Stimulated activated CD4-positive, alpha-beta T cell treated with anti-CD3 and anti-CD28 coated beads, Interleukin-15, amount 100 ng/mL, for 1 hour (primary cell): ENCODE data around the gene MIEF1.

ENCODE experiments used
- DNase-seq, 2 donors: peaks; one replicate each; pipeline ENCODE4 v3.0.0-alpha.2; 2020; ENCODE audit warnings: low read depth in 1 of 2, low spot score in 1 of 2

Gene MIEF1

DNA sequence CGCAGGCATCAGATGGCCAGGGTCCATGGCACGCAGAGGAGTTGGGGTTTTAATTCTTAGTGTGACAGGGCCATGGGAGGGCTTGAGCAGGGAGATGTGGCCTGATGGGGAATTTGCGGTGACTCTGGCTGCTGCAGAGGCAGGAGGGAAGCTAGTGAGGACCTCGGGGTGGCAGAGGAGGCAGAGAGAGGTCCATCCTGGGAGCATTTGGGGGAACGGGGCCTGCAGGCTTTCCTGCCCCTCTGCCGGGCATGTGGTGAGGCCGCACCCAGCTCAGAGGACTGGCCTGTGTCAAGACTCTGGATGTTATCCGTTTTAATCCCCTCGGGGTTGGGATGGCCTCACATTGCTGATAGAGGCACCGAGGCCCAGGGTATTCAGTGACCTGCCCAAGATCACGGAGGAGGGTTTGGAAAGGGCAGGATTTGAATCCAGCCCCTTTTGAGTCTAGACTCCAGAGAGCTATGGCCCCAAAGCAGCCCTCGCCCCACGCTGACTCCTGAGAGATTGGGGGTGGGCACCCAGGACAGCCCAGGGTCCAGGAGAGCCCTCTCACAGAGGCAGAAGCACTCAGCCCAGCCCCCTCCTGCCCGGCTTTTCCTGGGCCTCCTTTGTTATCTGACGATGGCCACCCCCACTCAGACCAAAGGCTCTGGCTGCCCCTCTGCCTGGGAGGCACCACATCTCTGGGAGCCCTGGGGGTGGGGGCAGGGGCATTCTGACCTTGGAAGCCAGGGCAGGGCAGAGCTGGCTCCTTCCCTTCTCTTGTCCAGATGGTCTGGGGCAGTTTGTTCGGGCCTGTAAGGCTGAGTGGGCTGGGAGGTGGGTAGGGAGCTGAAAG lies 31.4 kb upstream of the MIEF1 start:
- no peak for DNase-seq

DNA sequence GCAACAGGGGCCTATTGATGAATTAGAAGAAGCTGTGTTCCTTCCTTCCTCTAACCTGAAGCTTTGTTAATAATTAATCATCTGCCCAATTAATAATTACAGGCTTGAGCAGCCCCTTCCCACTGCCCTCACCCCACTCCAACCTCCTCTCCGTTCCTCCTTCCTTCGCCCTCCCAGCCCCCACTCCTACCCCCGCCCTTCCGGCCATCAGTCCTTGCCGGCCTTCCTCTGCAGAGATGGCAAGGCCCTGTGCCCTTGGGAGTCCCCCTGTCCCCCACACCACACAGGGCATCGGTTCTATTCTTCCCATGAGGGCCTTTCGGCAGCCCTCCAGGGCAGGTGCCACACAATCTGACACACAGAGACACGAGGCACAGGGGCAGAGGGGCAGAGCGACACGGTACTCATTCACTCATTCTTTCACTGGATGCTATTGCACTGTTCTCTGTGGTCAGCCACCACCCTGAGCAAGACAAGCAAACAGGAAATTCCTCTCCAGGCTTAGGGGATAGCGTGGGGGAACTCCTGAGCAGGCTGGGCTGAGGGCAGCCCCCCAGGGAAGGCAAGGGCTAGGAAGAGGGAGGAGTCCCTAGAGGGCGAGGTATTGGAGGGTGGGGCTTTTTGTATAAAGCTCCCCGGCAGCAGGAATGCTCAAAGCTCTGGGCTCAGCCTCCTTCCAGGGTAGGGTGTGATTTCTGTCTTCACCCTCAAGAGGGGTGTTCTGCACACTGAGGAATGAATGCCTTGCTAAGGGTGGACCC lies 30.5 kb upstream of the MIEF1 start:
- no peak for DNase-seq

DNA sequence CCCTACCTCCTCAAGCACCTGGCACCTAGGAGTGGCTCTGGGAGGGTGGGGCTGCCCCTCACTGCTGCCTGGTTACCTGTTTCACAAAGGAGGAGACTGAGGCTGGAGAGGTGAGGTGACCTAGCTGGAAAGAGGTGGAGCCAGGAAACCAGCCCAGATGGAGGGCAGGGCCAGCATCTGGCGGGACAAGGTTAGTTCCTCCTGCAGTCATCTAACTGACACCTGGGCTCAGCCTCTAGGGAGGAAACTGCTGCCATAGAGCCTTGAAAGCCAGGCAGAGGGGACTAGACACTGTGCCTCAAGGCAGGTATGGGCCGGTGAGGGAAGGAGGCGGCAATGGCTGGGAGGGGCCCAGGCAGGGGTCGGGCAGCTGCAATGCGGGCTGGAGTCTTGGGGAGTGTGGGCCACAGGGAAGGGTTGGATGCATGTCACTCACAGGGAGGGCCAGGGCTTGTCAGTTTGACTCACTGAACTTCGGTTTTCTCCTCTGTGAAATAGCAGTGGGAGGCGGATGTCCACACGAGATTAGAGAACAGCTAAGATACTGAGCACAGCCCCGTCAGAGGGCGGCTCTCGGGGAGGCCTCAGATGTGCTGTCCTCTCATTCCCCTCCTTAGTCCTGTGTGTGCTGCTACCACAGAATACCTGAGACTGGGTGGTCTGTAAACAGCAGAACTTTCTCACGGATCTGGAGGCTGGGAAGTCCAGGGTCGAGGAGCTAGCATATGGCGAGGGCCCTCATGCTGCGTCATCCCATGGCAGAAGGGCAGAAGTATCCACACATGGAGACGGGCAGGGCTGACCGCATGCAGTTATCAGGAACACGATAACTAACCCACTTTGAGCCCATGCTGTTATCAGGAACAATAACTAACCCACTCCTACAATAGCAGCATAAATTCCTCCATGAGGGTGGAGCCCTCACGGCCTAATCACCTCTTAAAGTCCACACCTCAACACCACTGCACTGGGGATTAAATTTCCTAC lies 29.2 kb upstream of the MIEF1 start:
- DNase-seq, result no peak

DNA sequence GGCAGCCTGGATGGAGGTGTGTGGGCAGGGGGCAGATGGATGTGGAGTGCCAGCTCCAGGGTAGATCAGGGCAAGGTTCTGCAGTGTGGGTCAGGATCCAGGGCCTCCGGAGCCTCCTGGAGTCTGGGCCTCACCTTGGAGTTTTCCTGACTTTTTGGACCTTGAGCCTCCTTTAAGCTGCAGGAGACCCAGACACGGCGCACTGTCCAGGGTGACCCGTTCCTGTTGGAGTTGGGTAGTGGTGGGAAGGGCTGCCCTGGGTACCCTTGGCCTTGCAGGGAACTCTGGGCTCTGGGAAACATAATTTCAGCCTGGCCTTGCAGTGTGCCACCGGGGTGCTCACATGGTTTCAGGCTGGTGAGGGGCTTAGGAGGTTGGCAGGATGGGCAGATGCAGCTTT lies 28.2 kb upstream of the MIEF1 start:
- DNase-seq, result no peak

DNA sequence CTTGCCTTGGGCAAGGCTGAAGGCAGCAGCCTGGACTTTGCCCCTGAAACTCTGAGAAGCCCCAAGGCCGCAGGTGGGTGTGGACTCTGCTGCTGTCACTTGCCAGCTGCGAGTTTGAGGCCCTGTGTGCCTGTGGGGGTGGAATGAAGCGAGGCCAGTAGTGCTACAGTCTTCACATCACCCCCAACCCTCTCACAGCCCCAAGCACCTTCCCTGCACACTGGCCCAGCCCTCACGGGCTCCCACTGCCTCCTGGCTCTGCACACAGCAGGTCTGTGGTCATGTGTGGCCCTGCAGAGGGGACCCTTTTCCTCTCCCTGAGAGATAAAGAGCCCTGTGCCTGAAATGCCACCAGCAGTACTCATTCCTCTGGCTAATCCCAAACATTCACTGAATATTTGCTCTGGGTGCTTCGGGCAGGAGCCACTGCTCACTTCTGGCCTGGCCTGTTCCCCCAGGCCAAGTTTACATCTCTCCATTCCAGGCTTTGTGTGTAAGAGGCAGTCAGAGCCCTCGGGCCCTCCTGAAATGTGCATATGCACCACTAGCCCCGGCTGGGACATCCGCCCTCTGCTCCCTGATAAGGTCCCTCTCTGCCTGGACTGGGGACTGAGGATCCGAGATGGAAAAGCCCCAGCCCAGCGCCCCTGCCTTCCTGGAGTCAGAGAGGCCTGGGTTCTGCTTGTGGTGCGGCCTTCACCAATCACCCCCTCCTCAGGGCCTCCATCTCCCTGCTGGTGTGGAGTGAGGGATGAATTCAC lies 27.6 kb upstream of the MIEF1 start:
- DNase-seq, result no peak

DNA sequence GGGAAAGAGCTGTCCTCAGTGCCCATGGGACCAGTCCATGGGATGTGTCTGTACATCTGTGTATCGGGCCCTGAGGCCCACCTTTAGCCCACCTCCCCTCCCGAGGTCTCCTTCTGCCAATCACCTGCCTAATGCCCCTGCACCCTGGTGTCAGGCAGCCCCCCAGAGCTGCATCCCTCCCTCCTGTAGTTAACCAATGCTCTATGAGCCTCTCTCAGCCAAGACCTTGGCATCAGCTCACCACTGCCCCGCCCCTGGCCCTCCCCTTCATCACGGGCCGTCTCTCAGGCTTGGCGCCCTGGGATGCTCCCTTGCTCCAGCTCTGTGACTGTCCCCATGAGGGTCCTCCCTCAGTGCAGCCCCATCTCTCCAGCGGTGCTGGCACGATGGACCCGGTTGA lies 26.8 kb upstream of the MIEF1 start:
- no peak for DNase-seq

DNA sequence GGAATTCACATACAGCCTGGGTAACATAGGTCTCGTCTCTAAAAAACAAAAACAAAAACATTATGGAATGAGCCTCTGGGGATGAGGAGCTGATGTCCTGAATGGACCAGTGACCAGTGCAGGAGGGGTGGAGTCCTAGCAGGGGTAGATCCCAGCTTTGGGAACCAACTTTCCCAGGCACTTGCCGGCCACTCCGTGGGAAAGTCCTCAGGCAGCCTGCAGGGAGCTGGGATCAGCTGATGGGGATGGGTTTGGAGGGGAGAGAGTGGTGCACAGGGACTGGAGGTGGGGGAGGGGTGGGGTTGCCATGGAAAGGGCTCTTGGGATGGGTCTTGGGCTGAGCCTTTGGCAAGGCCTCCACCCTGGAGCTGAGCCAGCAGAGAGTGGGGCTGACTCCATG lies 26.2 kb upstream of the MIEF1 start:
- no peak for DNase-seq

DNA sequence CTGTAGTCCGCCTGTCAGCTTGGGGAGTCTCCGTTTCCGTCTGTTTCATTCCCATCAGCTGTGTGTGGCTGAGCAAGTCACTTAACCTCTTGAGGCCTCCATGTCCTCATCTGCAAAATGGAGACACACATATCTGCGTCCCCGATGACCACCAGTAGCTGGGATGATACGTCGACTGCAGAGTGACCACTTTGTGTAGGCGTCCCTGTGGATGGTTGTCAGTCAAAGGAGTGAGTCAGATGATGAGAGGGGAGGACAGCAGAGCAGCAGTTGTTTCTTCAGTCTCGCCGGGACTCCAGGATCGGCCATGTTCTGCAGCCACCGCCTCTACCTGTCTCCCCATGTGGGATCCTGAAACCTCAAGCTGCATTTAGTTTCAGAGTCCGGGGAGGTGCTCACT lies 25.4 kb upstream of the MIEF1 start:
- no peak for DNase-seq

DNA sequence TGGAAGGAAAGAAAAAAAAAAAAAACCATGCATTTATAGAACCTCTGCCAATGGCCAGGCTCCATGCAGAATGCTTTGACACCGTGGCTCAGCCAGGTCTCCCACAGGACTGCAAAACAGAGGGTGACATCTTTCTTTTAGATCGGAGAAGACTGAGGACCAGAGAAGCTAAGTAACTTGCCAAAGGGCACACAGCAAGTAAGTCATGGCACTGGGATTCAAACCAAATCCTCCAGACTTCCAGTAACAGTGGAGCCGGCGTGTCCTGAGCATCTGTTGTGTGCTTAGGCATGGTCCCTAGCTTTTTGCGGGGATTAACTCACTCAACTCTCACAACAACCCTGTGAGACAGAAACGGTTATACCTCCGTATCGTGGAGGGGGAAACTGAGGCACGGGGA lies 24.5 kb upstream of the MIEF1 start:
- no peak for DNase-seq

DNA sequence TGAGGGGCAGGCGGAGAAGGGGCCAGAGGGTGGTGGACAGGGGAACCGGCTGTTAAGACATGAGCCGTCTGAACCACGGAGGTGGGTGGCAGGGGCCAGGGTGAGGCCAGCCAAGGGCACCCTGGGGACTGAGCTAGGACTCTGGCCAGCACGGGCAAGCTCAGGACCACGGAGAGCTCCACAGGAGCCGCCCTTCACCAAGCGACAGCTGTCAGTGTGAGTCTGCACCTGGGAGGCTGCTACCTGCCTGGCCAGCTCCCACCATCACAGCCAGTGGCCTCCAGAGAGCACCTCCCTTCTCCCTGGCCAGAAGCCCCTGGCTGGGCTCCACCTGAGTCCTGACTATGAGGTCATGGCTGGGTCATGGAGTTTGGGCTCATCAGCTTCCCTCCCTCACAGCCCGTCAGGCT lies 23.6 kb upstream of the MIEF1 start:
- DNase-seq, result no peak

DNA sequence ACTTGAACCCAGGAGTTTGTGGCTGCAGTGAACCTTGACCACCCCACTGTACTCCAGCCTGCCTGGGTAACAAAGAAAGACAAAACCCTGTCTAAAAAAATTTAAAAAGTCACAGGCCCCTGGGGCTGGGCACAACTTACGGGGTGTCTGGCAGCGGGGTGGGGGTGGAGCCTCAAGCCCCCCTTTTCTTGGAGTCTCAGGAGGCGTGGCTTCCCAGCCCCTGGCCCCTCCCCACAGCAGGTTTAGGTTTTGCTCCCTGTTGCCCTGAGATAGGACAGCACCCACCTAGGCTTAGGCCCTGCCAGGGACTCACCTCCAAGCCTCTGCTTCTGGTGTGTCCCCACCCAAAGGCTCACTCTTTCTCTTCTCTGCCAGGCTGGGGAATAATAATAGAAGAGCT lies 22.8 kb upstream of the MIEF1 start:
- DNase-seq, result no peak

DNA sequence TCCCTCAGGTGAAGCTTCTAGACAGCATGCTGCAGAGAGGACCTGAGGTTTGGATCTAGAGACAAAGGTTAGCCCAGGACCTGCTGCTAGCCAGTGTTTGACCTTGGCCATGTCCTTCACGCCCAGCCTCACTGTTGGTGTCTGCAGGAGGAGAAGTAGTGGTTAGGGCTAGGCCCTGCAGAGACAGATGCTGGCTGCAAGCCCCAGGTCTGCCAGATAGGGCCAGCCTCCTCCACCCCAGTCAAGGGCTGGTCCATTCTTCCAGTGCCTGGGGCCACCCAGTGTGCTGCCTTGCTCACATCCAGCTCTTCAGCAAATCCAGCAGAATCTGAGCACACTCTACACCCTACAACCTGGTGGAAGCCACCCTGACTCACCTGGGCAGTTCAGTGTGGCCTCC lies 21.5 kb upstream of the MIEF1 start:
- no peak for DNase-seq

DNA sequence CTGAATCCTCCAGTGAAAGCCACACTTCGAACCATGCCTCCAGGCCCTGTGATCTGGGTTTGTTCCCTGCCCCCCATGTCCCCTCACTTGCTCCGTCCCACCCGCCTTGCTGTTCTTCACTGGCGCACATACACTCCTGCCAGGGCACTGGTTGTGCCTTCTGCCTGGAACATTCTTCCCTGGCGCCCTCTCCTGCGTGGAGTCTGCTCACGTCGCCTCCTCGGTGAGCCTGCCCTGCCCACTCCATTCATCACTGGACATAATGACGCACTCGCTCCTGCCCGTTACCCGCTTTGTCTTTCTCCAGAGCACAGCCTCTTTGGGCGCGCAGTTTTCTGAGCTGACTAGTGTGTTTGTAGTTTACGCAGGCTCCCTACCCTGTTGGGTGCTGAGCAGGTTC lies 21.0 kb upstream of the MIEF1 start:
- DNase-seq, result no peak

DNA sequence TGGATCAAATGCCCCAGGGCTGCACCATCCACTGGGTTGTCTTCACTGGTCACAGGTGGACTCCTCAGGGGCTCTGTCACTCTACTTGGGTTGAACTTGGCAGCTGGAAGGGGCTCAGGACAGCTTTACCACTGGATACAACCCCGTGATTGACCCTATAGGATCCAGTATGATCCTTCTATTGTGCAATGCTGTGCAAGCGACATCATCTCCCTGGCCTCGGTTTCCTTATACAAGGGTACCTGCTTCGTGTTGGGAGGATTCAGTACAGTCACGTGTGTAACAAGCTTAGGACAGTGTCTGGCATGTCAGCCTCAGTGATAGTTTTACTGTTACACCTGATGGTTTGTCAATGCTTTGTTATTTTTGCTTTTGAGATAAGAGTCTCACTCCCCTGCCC lies 20.5 kb upstream of the MIEF1 start:
- no peak for DNase-seq

DNA sequence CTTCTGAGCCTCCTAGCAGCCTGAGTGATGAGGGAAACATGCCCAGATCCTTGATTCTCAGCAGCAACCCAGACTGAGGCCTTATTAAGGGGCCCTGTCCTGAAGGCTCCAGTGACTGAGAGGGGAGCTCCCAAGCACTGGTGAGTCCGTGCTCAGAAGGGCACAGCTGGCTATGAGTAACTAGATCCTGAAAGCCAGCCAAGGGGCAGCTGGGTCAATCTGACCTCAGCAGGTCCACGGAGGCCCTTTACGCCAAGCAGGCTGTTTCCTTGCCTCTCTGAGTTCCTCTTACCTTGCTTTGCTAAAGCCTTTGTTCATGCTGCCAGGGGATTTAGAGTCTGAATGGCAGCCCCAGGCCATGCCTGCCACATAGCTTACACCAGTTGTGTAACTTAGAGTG lies 19.3 kb upstream of the MIEF1 start:
- no peak for DNase-seq

DNA sequence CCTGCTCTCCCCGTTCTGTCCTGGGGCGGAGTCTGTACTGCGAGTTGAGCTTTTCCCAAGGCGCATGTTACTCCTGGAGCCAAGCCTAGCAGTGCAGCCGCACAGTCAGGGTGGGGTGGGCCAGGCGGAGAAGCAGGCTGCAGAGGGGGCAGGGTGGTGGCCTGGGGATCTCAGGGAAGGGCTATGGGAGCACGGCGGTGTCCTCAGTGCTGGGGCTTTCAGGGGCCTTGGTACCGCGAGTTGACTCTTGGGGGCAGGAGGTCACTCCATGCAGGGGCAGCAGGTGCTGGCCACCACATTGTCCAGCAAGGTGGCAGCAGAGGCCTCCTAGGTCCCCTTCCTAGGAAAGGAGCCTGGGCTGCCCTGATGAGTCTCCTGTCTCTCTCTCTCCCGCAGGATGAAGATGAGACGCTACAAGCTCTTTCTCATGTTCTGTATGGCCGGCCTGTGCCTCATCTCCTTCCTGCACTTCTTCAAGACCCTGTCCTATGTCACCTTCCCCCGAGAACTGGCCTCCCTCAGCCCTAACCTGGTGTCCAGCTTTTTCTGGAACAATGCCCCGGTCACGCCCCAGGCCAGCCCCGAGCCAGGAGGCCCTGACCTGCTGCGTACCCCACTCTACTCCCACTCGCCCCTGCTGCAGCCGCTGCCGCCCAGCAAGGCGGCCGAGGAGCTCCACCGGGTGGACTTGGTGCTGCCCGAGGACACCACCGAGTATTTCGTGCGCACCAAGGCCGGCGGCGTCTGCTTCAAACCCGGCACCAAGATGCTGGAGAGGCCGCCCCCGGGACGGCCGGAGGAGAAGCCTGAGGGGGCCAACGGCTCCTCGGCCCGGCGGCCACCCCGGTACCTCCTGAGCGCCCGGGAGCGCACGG lies 14.9 kb upstream of the MIEF1 start:
- DNase-seq, result no peak

DNA sequence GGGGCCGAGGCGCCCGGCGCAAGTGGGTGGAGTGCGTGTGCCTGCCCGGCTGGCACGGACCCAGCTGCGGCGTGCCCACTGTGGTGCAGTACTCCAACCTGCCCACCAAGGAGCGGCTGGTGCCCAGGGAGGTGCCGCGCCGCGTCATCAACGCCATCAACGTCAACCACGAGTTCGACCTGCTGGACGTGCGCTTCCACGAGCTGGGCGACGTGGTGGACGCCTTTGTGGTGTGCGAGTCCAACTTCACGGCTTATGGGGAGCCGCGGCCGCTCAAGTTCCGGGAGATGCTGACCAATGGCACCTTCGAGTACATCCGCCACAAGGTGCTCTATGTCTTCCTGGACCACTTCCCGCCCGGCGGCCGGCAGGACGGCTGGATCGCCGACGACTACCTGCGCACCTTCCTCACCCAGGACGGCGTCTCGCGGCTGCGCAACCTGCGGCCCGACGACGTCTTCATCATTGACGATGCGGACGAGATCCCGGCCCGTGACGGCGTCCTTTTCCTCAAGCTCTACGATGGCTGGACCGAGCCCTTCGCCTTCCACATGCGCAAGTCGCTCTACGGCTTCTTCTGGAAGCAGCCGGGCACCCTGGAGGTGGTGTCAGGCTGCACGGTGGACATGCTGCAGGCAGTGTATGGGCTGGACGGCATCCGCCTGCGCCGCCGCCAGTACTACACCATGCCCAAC lies 14.1 kb upstream of the MIEF1 start:
- DNase-seq, result no peak

DNA sequence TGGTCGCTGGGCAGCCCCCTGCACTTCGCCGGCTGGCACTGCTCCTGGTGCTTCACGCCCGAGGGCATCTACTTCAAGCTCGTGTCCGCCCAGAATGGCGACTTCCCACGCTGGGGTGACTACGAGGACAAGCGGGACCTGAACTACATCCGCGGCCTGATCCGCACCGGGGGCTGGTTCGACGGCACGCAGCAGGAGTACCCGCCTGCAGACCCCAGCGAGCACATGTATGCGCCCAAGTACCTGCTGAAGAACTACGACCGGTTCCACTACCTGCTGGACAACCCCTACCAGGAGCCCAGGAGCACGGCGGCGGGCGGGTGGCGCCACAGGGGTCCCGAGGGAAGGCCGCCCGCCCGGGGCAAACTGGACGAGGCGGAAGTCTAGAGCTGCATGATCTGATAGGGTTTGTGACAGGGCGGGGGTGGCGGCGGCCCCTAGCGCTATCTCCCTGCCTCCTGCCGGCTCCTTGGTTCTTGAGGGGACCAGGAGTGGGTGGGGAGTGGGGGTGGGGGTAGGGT lies 13.5 kb upstream of the MIEF1 start:
- no peak for DNase-seq
